K562 (cell line): Measurements from ENCODE around the gene NPFFR1. TPM values are rescaled to one million over a fixed set of nuclear protein-coding genes. Genes with fewer than 3 reads are reported as not detected.
A peak's percentile ranks its signal among the peaks of the same experiment; 100 is the strongest.

Source experiments
- ATAC-seq: fragments of 200-7000 bp; cut with Tn5 transposase; 3 replicates; pipeline ENCODE4 v1.9.1; 2020; ENCODE audit warnings: moderate library complexity
- BruUV-seq: library from RNA; stranded (reverse); fragments of 400-500 nt; replicated peaks from 2 replicates; lab custom pipeline; 2021; lab: Mats Ljungman, UMichigan
- CTCF ChIA-PET: fragments of 300-600 bp; formaldehyde crosslinking; extraction: SDS; loops from one replicate; lab custom pipeline; 2021; ENCODE audit warnings: low intra/inter-chr PET ratio; lab: Yijun Ruan, JAX
- POLR2A ChIA-PET: fragments of 300-600, 350-650 bp; sonication (Branson Sonifier 250); formaldehyde crosslinking; extraction: SDS; loops from one replicate; lab custom pipeline; 2021; ENCODE audit warnings: antibody characterized with exemption, inconsistent platforms; lab: Yijun Ruan, JAX
- DNase-seq, 4 experiments: peaks; one replicate each; pipeline versions ENCODE4 v3.0.0 to v3.0.0-alpha.2; 2011 to 2018; ENCODE audit warnings: low spot score in 3 of 4, mixed read lengths in 3 of 4; ENCODE audit errors: extremely low read depth in 1 of 4
- FAIRE-seq: peaks from 2 replicates; lab custom pipeline; 2011; peaks lifted over from hg19 to GRCh38; lab: Jason Lieb, UNC
- H2AFZ ChIP-seq: 2 replicates; pipeline ENCODE4 v1.6.0; 2011; ENCODE audit warnings: low read depth, low read length, control low read depth, inconsistent platforms
- H3K27ac ChIP-seq: fragments of 200-600 bp; 3 replicates; pipeline ENCODE4 v1.8.0; 2011; ENCODE audit warnings: low read depth, mild to moderate bottlenecking, control low read depth, inconsistent platforms, low read length, moderate library complexity, mixed read lengths; ENCODE audit errors: extremely low read depth
- H3K27me3 ChIP-seq, 2 experiments: fragments of 300-600 bp in 1 of 2; 2 replicates in 1 of 2; 3 replicates in 1 of 2; pipeline versions ENCODE4 v1.6.0 to v1.8.0; 2011; ENCODE audit warnings: inconsistent platforms in 2 of 2, low read length in 2 of 2, mild to moderate bottlenecking in 1 of 2, mixed read lengths in 1 of 2, moderate library complexity in 1 of 2; ENCODE audit not compliant: control insufficient read depth in 2 of 2, insufficient read depth in 2 of 2
- H3K36me3 ChIP-seq: fragments of 300-600 bp; 3 replicates; pipeline ENCODE4 v1.8.0; 2011; ENCODE audit warnings: mild to moderate bottlenecking, low read length, inconsistent platforms; ENCODE audit not compliant: control insufficient read depth, insufficient read depth
- H3K4me1 ChIP-seq, 2 experiments: fragments of 200-600 bp in 1 of 2; replicated peaks in 1 of 2; 2 replicates in 1 of 2; 3 replicates in 1 of 2; pipeline versions ENCODE4 v1.5.1 to v1.8.0; 2011; ENCODE audit warnings: inconsistent platforms in 2 of 2, low read length in 2 of 2, mild to moderate bottlenecking in 1 of 2, mixed read lengths in 1 of 2, moderate library complexity in 1 of 2; ENCODE audit not compliant: control insufficient read depth in 2 of 2, insufficient read depth in 2 of 2
- H3K4me2 ChIP-seq: 2 replicates; pipeline ENCODE4 v1.6.1; 2011; ENCODE audit warnings: low read length, control low read depth, inconsistent platforms, mixed read lengths; ENCODE audit not compliant: insufficient read depth
- H3K4me3 ChIP-seq: fragments of 200-600 bp; sonication (generic), shearing (Covaris generic); 2 replicates; pipeline ENCODE4 v1.5.1; 2016; ENCODE audit warnings: control low read depth, inconsistent platforms
- H3K79me2 ChIP-seq: fragments of 200-600 bp; 3 replicates; pipeline ENCODE4 v1.8.0; 2011; ENCODE audit warnings: low read length, inconsistent platforms; ENCODE audit not compliant: control insufficient read depth, insufficient read depth
- H3K9ac ChIP-seq, 2 experiments: 2 replicates each; pipeline versions ENCODE4 v1.6.0 to v1.6.1; 2011; ENCODE audit warnings: low read depth in 2 of 2, low read length in 2 of 2, control low read depth in 1 of 2, inconsistent platforms in 1 of 2, mild to moderate bottlenecking in 1 of 2, mixed read lengths in 1 of 2; ENCODE audit not compliant: insufficient read depth in 1 of 2
- H3K9me1 ChIP-seq: one replicate; pipeline ENCODE4 v1.6.0; 2011; ENCODE audit warnings: inconsistent platforms, mild to moderate bottlenecking, low read length, moderate library complexity; ENCODE audit not compliant: control insufficient read depth, insufficient read depth
- H3K9me3 ChIP-seq: replicated peaks from 2 replicates; pipeline ENCODE4 v1.5.1; 2011; ENCODE audit warnings: low read depth, low read length, inconsistent platforms; ENCODE audit not compliant: control insufficient read depth, insufficient read depth
- H4K20me1 ChIP-seq: replicated peaks from 2 replicates; pipeline ENCODE4 v1.6.1; 2011; ENCODE audit warnings: low read length, inconsistent platforms, mixed read lengths; ENCODE audit not compliant: control insufficient read depth, insufficient read depth
- ARID3A ChIP-seq: IDR thresholded peaks from 2 replicates; pipeline ENCODE4 v1.6.1; 2012; ENCODE audit warnings: low read depth, low read length, improper control_type of control experiment, borderline replicate concordance
- E2F6 ChIP-seq, 2 experiments: IDR thresholded peaks; 2 replicates each; pipeline ENCODE4 v1.6.1; 2011; ENCODE audit warnings: borderline replicate concordance in 1 of 2, control low read depth in 1 of 2, low read depth in 1 of 2, low read length in 1 of 2, mild to moderate bottlenecking in 1 of 2, mixed read lengths in 1 of 2, moderate library complexity in 1 of 2; ENCODE audit not compliant: insufficient read depth in 1 of 2, insufficient read length in 1 of 2, poor library complexity in 1 of 2, severe bottlenecking in 1 of 2; ENCODE audit errors: extremely low read depth in 1 of 2
- NR2F6 ChIP-seq: fragments of 450-650 bp; formaldehyde crosslinking; IDR thresholded peaks from 2 replicates; pipeline ENCODE4 v1.4.0; 2020; ENCODE audit warnings: mild to moderate bottlenecking
- PBX2 ChIP-seq, 2 experiments: IDR thresholded peaks in 1 of 2; conservative IDR thresholded peaks in 1 of 2; 2 replicates each; pipeline ENCODE4 v1.6.1; 2016; ENCODE audit warnings: low read depth in 2 of 2, mild to moderate bottlenecking in 1 of 2, missing compliant biosample characterization in 1 of 2, missing genetic modification characterization in 1 of 2, moderate library complexity in 1 of 2
- POLR2A ChIP-seq: fragments of 450-650 bp; conservative IDR thresholded peaks from 2 replicates; pipeline ENCODE4 v1.6.1; 2016
- WGBS: fragments of 100-300 bp; shearing (Covaris generic); methylation state at CpG from one replicate; pipeline ENCODE4 v1.1.6; 2016; ENCODE audit warnings: low coverage, mixed read lengths; ENCODE audit not compliant: insufficient coverage; ENCODE audit errors: missing lambda C conversion rate; 5-methylcytosine and 5-hydroxymethylcytosine counted together
- in situ Hi-C: fragments of 300-500 bp; cut with MboI; formaldehyde crosslinking; loops from 4 replicates; pipeline ENCODE4 v1.15.0; 2018; ENCODE audit warnings: inconsistent platforms, mixed read lengths
- intact Hi-C: fragments of 100-400 bp; cut with micrococcal nuclease; formaldehyde crosslinking; loops from 2 replicates; pipeline ENCODE4 v1.14.2; 2022
- polyA plus RNA-seq, 8 experiments: library from polyadenylated mRNA; depleted of rRNA in 4 of 8; stranded (reverse) in 5 of 8; unstranded in 3 of 8; fragments of >200 nt; fragmentation: Nextera tagmentation in 2 of 8; fragmentation: Illumina TruSeq in 1 of 8; extraction: Ambion mirVana in 2 of 8; extraction: Trizol in 1 of 8; gene quantifications; 2 replicates each; pipeline versions ENCODE4 v1.2.1 to v1.2.3, GENCODE V29; 2011 to 2014; ENCODE audit warnings: inconsistent platforms in 1 of 8, missing spikeins in 1 of 8
- total RNA-seq, 7 experiments: library from RNA; depleted of rRNA in 6 of 7; stranded (reverse); fragments of >200 nt in 6 of 7; fragmentation: Illumina TruSeq in 2 of 7; extraction: Trizol in 2 of 7; gene quantifications; 2 replicates each; pipeline versions ENCODE4 v1.2.1 to v1.2.3, GENCODE V29; 2011 to 2021; ENCODE audit warnings: low replicate concordance in 1 of 7

NPFFR1 gene
- total and polyA plus RNA-seq, 9 of the 15 experiments (the other 6 are each of a cell fraction or from before 2014, with no cell fraction given) = under 0.01 TPM; not detected in 8

GRCh38 chr10:70319824-70320223 is 36.0 kb upstream of the NPFFR1 start (continued):
- no peak for TF ChIP-seq ARID3A
- no peak for TF ChIP-seq PBX2 (CRISPR knock-in tag; IDR thresholded peaks at IDR 0.05; ENCODE audit: low read depth)
- TF ChIP-seq PBX2 (tag; conservative IDR thresholded peaks at IDR 0.05; ENCODE audit: low read depth) = no peak
- TF ChIP-seq NR2F6 (CRISPR knock-in tag) = no peak
- TF ChIP-seq, all 486 proteins: peak for 0

- Histone ChIP-seq H3K27ac (no peak overlapping the region), H3K79me2 (no peaks in the 10 kb centered on the region), H3K9me1 (no peaks in the 10 kb centered on the region), H3K4me2 (no peak overlapping the region), H3K4me3 (no peak overlapping the region), H2AFZ (no peak overlapping the region), H3K9ac (no peak overlapping the region), H3K9me3 (no peaks in the 10 kb centered on the region), H3K27me3 (no peaks in the 10 kb centered on the region; a peak in 1 of 5 replicates), H3K4me1 (peaks cover 0 to 15% of the 10 kb centered on the region in 2 experiments; a peak in 3 of 5 replicates), H4K20me1 (peaks cover 27% of the 10 kb centered on the region), H3K36me3 (no peaks in the 10 kb centered on the region)
- BruUV-seq = no TSS peak
- ATAC-seq = no peak
- in situ Hi-C loops = no loop called here
- ChIA-PET CTCF (interaction anchor here (0.6 kb wide), 1 partner anchor 175 kb away, joined by 3 read pairs; no protein-coding TSS in a partner anchor), POLR2A (interaction anchor here (0.7 to 1.4 kb wide), 3 partner anchors 11 to 204 kb away, joined by 4 to 6 read pairs (median 4); no protein-coding TSS in a partner anchor)
- peak in 1 of 4 experiments; percentile 8 for DNase-seq
- no peak for FAIRE-seq
- 21% methylated on average over 6 of the region's 6 CpGs for WGBS
- intact Hi-C loops = no loop called here
- no peak for TF ChIP-seq POLR2A
- peak in 1 of 2 experiments; percentile 8 for TF ChIP-seq E2F6 (IDR thresholded peaks at IDR 0.05; ENCODE audit: borderline replicate concordance in 1 of 2, extremely low read depth in 1 of 2, insufficient read depth in 1 of 2, insufficient read length in 1 of 2, low read depth in 1 of 2, low read length in 1 of 2, poor library complexity in 1 of 2, severe bottlenecking in 1 of 2)
These were observed 35.4 kb upstream of the NPFFR1 start for GRCh38 chr10:70319183-70319582.
